H9 (cell line): ENCODE measurements around the gene CCDC157. TPM values are rescaled to one million over a fixed set of nuclear protein-coding genes. Genes with fewer than 3 reads are reported as not detected.
"Not testable (repeated sequence)": the region's sequence is repeated elsewhere in the genome, so short reads cannot be mapped to it uniquely, and the experiment has no call there.

ENCODE experiments used
- DNase-seq: peaks from one replicate; pipeline ENCODE4 v3.0.0-alpha.2; 2017
- H2AFZ ChIP-seq: one replicate; pipeline ENCODE4 v1.6.1; 2013; ENCODE audit warnings: mild to moderate bottlenecking, low read length, control low read depth, moderate library complexity
- H2AK5ac ChIP-seq: 2 replicates; pipeline ENCODE4 v1.6.1; 2013; ENCODE audit warnings: low read length, control low read depth, mixed read lengths; ENCODE audit not compliant: insufficient read length
- H2BK120ac ChIP-seq: one replicate; pipeline ENCODE4 v1.6.1; 2013; ENCODE audit warnings: low read depth, mild to moderate bottlenecking, low read length, control low read depth, inconsistent platforms; ENCODE audit not compliant: poor library complexity, severe bottlenecking
- H2BK12ac ChIP-seq: 2 replicates; pipeline ENCODE4 v1.6.1; 2013; ENCODE audit warnings: low read length, control low read depth, mixed read lengths, low read depth; ENCODE audit not compliant: insufficient read length
- H2BK15ac ChIP-seq: 2 replicates; pipeline ENCODE4 v1.6.1; 2013; ENCODE audit warnings: low read depth, low read length, control low read depth
- H2BK20ac ChIP-seq: one replicate; pipeline ENCODE4 v1.6.1; 2013; ENCODE audit warnings: low read depth, mild to moderate bottlenecking, low read length, control low read depth, inconsistent platforms; ENCODE audit not compliant: poor library complexity, severe bottlenecking
- H2BK5ac ChIP-seq: 2 replicates; pipeline ENCODE4 v1.6.1; 2013; ENCODE audit warnings: low read length, control low read depth, mixed read lengths; ENCODE audit not compliant: insufficient read length
- H3K14ac ChIP-seq: 2 replicates; pipeline ENCODE4 v1.6.1; 2013; ENCODE audit warnings: low read length, control low read depth; ENCODE audit not compliant: insufficient read depth
- H3K18ac ChIP-seq: 2 replicates; pipeline ENCODE4 v1.6.1; 2013; ENCODE audit warnings: low read depth, mild to moderate bottlenecking, mixed read lengths, low read length, control low read depth; ENCODE audit not compliant: insufficient read length
- H3K23ac ChIP-seq: 2 replicates; pipeline ENCODE4 v1.6.1; 2013; ENCODE audit warnings: low read length, control low read depth, mixed read lengths, low read depth; ENCODE audit not compliant: insufficient read length
- H3K23me2 ChIP-seq: 2 replicates; pipeline ENCODE4 v1.6.1; 2013; ENCODE audit warnings: low read depth, mild to moderate bottlenecking, mixed read lengths, low read length, control low read depth; ENCODE audit not compliant: insufficient read length, poor library complexity, severe bottlenecking
- H3K27ac ChIP-seq: 2 replicates; pipeline ENCODE4 v1.5.1; 2013; ENCODE audit warnings: low read length, control low read depth, mixed read lengths, low read depth; ENCODE audit not compliant: insufficient read length
- H3K27me3 ChIP-seq: 2 replicates; pipeline ENCODE4 v1.6.1; 2013; ENCODE audit warnings: low read length, control low read depth, inconsistent platforms; ENCODE audit not compliant: insufficient read depth
- H3K4ac ChIP-seq: 2 replicates; pipeline ENCODE4 v1.6.1; 2013; ENCODE audit warnings: low read depth, mild to moderate bottlenecking, control low read depth, inconsistent platforms, low read length, moderate library complexity
- H3K4me1 ChIP-seq: 2 replicates; pipeline ENCODE4 v1.6.1; 2013; ENCODE audit warnings: low read length, control low read depth, inconsistent platforms; ENCODE audit not compliant: insufficient read depth
- H3K4me2 ChIP-seq: 2 replicates; pipeline ENCODE4 v1.6.1; 2013; ENCODE audit warnings: low read length, control low read depth, mixed read lengths; ENCODE audit not compliant: insufficient read length, insufficient read depth
- H3K56ac ChIP-seq: 2 replicates; pipeline ENCODE4 v1.6.1; 2013; ENCODE audit warnings: low read depth, mild to moderate bottlenecking, mixed read lengths, low read length, control low read depth; ENCODE audit not compliant: insufficient read length
- H3K79me1 ChIP-seq: 2 replicates; pipeline ENCODE4 v1.6.1; 2013; ENCODE audit warnings: low read depth, mild to moderate bottlenecking, moderate library complexity, low read length, control low read depth, inconsistent platforms; ENCODE audit not compliant: insufficient read depth, poor library complexity, severe bottlenecking
- H3K79me2 ChIP-seq: 2 replicates; pipeline ENCODE4 v1.6.1; 2013; ENCODE audit warnings: low read length, control low read depth, inconsistent platforms; ENCODE audit not compliant: insufficient read depth
- H3K9ac ChIP-seq: 2 replicates; pipeline ENCODE4 v1.6.1; 2013; ENCODE audit warnings: low read length, control low read depth, mixed read lengths; ENCODE audit not compliant: insufficient read length; ENCODE audit errors: extremely low read depth
- H3K9me3 ChIP-seq: one replicate; pipeline ENCODE4 v1.6.1; 2013; ENCODE audit warnings: low read depth, low read length, inconsistent platforms; ENCODE audit not compliant: control insufficient read depth
- H3T11ph ChIP-seq: one replicate; pipeline ENCODE4 v1.6.1; 2013; ENCODE audit warnings: mild to moderate bottlenecking, low read length, control low read depth, inconsistent platforms
- H4K20me1 ChIP-seq: one replicate; pipeline ENCODE4 v1.6.1; 2013; ENCODE audit not compliant: control insufficient read depth, insufficient read length, insufficient read depth
- H4K5ac ChIP-seq: 2 replicates; pipeline ENCODE4 v1.6.1; 2013; ENCODE audit warnings: low read depth, mild to moderate bottlenecking, mixed read lengths, low read length, control low read depth; ENCODE audit not compliant: insufficient read length
- H4K8ac ChIP-seq: replicated peaks from 2 replicates; pipeline ENCODE4 v1.6.1; 2013; ENCODE audit warnings: low read length, control low read depth, mixed read lengths, low read depth; ENCODE audit not compliant: insufficient read length
- H4K91ac ChIP-seq: 2 replicates; pipeline ENCODE4 v1.6.1; 2013; ENCODE audit warnings: low read depth, mild to moderate bottlenecking, moderate library complexity, mixed read lengths, low read length, control low read depth; ENCODE audit not compliant: insufficient read length
- H3K27ac Mint-ChIP-seq, 3 experiments: 2 replicates in 2 of 3; 3 replicates in 1 of 3; pipeline ENCODE4 v1.8.0; 2020 to 2021; ENCODE audit warnings: mixed read lengths in 3 of 3, mild to moderate bottlenecking in 1 of 3, moderate library complexity in 1 of 3
- H3K27me3 Mint-ChIP-seq: 2 replicates; pipeline ENCODE4 v1.8.0; 2021; ENCODE audit warnings: low read depth, mild to moderate bottlenecking, moderate library complexity, mixed read lengths
- H3K36me3 Mint-ChIP-seq, 3 experiments: 2 replicates in 2 of 3; 3 replicates in 1 of 3; pipeline ENCODE4 v1.8.0; 2020 to 2021; ENCODE audit warnings: low read depth in 3 of 3, mixed read lengths in 3 of 3; ENCODE audit not compliant: insufficient read depth in 1 of 3
- H3K4me1 Mint-ChIP-seq, 2 experiments: 2 replicates each; pipeline ENCODE4 v1.8.0; 2020; ENCODE audit warnings: mixed read lengths in 2 of 2
- H3K4me3 Mint-ChIP-seq, 2 experiments: 2 replicates in 1 of 2; 3 replicates in 1 of 2; pipeline ENCODE4 v1.8.0; 2020 to 2021; ENCODE audit warnings: mild to moderate bottlenecking in 2 of 2, mixed read lengths in 2 of 2, moderate library complexity in 1 of 2
- H3K9me3 Mint-ChIP-seq, 2 experiments: 2 replicates in 1 of 2; 3 replicates in 1 of 2; pipeline ENCODE4 v1.8.0; 2020; ENCODE audit warnings: mild to moderate bottlenecking in 2 of 2, mixed read lengths in 2 of 2, moderate library complexity in 1 of 2
- CTCF ChIP-seq: fragments of 200-600 bp; sonication (generic); conservative IDR thresholded peaks from 3 replicates; pipeline ENCODE4 v1.8.0; 2021; ENCODE audit warnings: antibody characterized with exemption, mild to moderate bottlenecking
- WGBS: extraction: QIAGEN DNeasy Blood & Tissue Kit; methylation state at CpG from one replicate; pipeline ENCODE4 v1.1.7; 2013; ENCODE audit warnings: missing lambda C conversion rate, low lambda C conversion rate, mixed read lengths; ENCODE audit not compliant: insufficient read length; ENCODE audit errors: extremely low coverage; 5-methylcytosine and 5-hydroxymethylcytosine counted together
- total RNA-seq: library from RNA; stranded (reverse); gene quantifications from 2 replicates; pipeline ENCODE4 v1.2.1, GENCODE V29; 2021

The CCDC157 gene
- total RNA-seq, 1 experiment from 2014 or later: 4.3 TPM

DNA sequence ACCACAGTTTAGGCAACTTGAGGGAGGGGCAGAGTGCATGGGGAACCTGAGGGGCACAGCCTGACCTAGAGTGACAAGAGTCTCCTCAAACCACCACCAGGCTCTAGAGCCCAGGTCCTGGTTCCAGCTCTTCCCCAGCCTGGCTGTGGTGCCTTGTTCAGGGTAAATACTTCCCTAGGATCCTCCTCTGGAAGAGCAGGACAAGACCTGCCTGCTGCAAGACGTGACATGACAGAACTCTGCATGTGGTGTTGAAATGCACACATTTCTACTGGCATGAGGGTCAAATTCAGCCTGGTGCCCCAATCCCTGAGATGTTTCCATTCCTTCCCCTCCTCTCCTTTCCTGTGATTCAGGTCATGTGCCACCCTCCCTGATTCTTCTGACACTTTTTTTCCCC is 43.4 kb downstream of the CCDC157 start:
- no peak for DNase-seq
- no peak overlapping the region for H3K18ac ChIP-seq
- H4K91ac ChIP-seq: no peak overlapping the region
- no peak overlapping the region for H2BK15ac ChIP-seq
- no peaks in the 10 kb centered on the region; a peak in 1 of 5 replicates for H3K9me3 Mint-ChIP-seq
- H3K14ac ChIP-seq: no peak overlapping the region
- H3T11ph ChIP-seq: no peak overlapping the region
- H4K5ac ChIP-seq: no peak overlapping the region
- H2AK5ac ChIP-seq: no peak overlapping the region
- peaks cover 7% of the 10 kb centered on the region for H3K23me2 ChIP-seq
- no peak overlapping the region for H4K8ac ChIP-seq
- no peak overlapping the region for H3K4me3 Mint-ChIP-seq
- H2AFZ ChIP-seq: no peak overlapping the region
- H3K27ac ChIP-seq: no peak overlapping the region
- H2BK12ac ChIP-seq: no peak overlapping the region
- no peaks in the 10 kb centered on the region for H3K79me2 ChIP-seq
- H2BK120ac ChIP-seq: no peak overlapping the region
- no peak overlapping the region for H2BK20ac ChIP-seq
- H3K36me3 Mint-ChIP-seq: peaks cover 0 to 13% (median 3%) of the 10 kb centered on the region in 3 experiments; a peak in 3 of 7 replicates
- H3K27me3 ChIP-seq: peaks cover 4% of the 10 kb centered on the region; the same call in 1 of the 2 replicates
- H3K27me3 Mint-ChIP-seq: peaks cover 42% of the 10 kb centered on the region
- H3K9me3 ChIP-seq: no peaks in the 10 kb centered on the region
- H3K79me1 ChIP-seq: no peaks in the 10 kb centered on the region
- no peak overlapping the region for H3K9ac ChIP-seq
- peaks cover 6% of the 10 kb centered on the region; the same call in 1 of the 2 replicates for H3K4me1 ChIP-seq
- H3K27ac Mint-ChIP-seq: no peak overlapping the region
- no CpG with 5 or more reads among the region's 1 CpG for WGBS
- no peak overlapping the region for H3K4ac ChIP-seq
- H3K23ac ChIP-seq: no peak overlapping the region
- H2BK5ac ChIP-seq: no peak overlapping the region
- no peaks in the 10 kb centered on the region for H4K20me1 ChIP-seq
- H3K4me1 Mint-ChIP-seq: peaks cover 29 to 30% of the 10 kb centered on the region in 2 experiments
- H3K4me2 ChIP-seq: no peak overlapping the region
- no peak overlapping the region for H3K56ac ChIP-seq
- no peak for TF ChIP-seq CTCF

GRCh38 chr22:30401024-30401423 is 44.2 kb downstream of the CCDC157 start:
- H3K14ac ChIP-seq, H3K9ac ChIP-seq, H4K91ac ChIP-seq, H3K9me3 Mint-ChIP-seq, H3K9me3 ChIP-seq, H4K20me1 ChIP-seq, DNase-seq, H2BK120ac ChIP-seq, H3K18ac ChIP-seq, H3T11ph ChIP-seq, H3K4me1 ChIP-seq, H2AK5ac ChIP-seq, H3K56ac ChIP-seq, H4K8ac ChIP-seq, H3K27me3 ChIP-seq, H4K5ac ChIP-seq, H3K23ac ChIP-seq, H2BK5ac ChIP-seq, H3K79me1 ChIP-seq, H3K79me2 ChIP-seq, H2BK12ac ChIP-seq, H3K27ac ChIP-seq, H3K4ac ChIP-seq, H3K27ac Mint-ChIP-seq, H3K4me3 Mint-ChIP-seq, H3K23me2 ChIP-seq, H2BK15ac ChIP-seq, H2AFZ ChIP-seq, H3K4me2 ChIP-seq, H2BK20ac ChIP-seq: not testable (repeated sequence)
- peaks cover 33% of the 10 kb centered on the region for H3K27me3 Mint-ChIP-seq
- WGBS: no CpG with 5 or more reads among the region's 3 CpGs
- peaks cover 29 to 30% of the 10 kb centered on the region in 2 experiments for H3K4me1 Mint-ChIP-seq
- H3K36me3 Mint-ChIP-seq: peaks cover 0 to 17% (median 3%) of the 10 kb centered on the region in 3 experiments; a peak in 3 of 7 replicates
